Hepatocyte (in vitro differentiated cells): Measurements from ENCODE around the gene TTC39B. TPM values are rescaled to one million over a fixed set of nuclear protein-coding genes. Genes with fewer than 3 reads are reported as not detected.

ENCODE experiments used
- DNase-seq: peaks from one replicate; pipeline ENCODE4 v3.0.0-alpha.2; 2016; ENCODE audit warnings: low spot score
- H2AFZ ChIP-seq: fragments of 200-600 bp; sonication (generic); 2 replicates; pipeline ENCODE4 v1.6.0; 2016; ENCODE audit warnings: antibody characterized with exemption, mild to moderate bottlenecking
- H3K27ac ChIP-seq: fragments of 200-600 bp; sonication (generic); 2 replicates; pipeline ENCODE4 v1.5.1; 2016; ENCODE audit warnings: mild to moderate bottlenecking
- H3K27me3 ChIP-seq: fragments of 200-600 bp; sonication (generic); 2 replicates; pipeline ENCODE4 v1.6.1; 2016
- H3K36me3 ChIP-seq: fragments of 200-600 bp; sonication (generic); replicated peaks from 2 replicates; pipeline ENCODE4 v1.5.1; 2016; ENCODE audit warnings: low read depth; ENCODE audit not compliant: insufficient read depth
- H3K4me1 ChIP-seq: fragments of 200-600 bp; sonication (generic); 2 replicates; pipeline ENCODE4 v1.5.1; 2016; ENCODE audit warnings: mild to moderate bottlenecking, moderate library complexity; ENCODE audit not compliant: insufficient read depth
- H3K4me2 ChIP-seq: fragments of 200-600 bp; sonication (generic); 2 replicates; pipeline ENCODE4 v1.6.0; 2016
- H3K4me3 ChIP-seq: fragments of 200-600 bp; sonication (generic); 2 replicates; pipeline ENCODE4 v1.5.1; 2016; ENCODE audit warnings: mild to moderate bottlenecking
- H3K79me2 ChIP-seq: fragments of 200-600 bp; sonication (generic); 2 replicates; pipeline ENCODE4 v1.6.0; 2017; ENCODE audit warnings: mild to moderate bottlenecking
- H3K9me2 ChIP-seq: fragments of 200-600 bp; sonication (generic); replicated peaks from 2 replicates; pipeline ENCODE4 v1.6.0; 2017; ENCODE audit warnings: mild to moderate bottlenecking; ENCODE audit not compliant: insufficient read depth
- H3K9me3 ChIP-seq: fragments of 200-600 bp; sonication (generic); 2 replicates; pipeline ENCODE4 v1.5.1; 2016; ENCODE audit warnings: low read depth, mild to moderate bottlenecking
- H4K20me1 ChIP-seq: fragments of 200-600 bp; sonication (generic); 2 replicates; pipeline ENCODE4 v1.6.0; 2016; ENCODE audit warnings: mild to moderate bottlenecking; ENCODE audit not compliant: insufficient read depth, poor library complexity, severe bottlenecking
- EZH2 ChIP-seq: fragments of 200-600 bp; sonication (generic); IDR thresholded peaks from 2 replicates; pipeline ENCODE4 v1.6.1; 2016; ENCODE audit warnings: antibody characterized with exemption, mild to moderate bottlenecking, borderline replicate concordance
- EZH2phosphoT487 ChIP-seq: fragments of 200-600 bp; sonication (generic); IDR thresholded peaks from one replicate; pipeline ENCODE4 v1.6.1; 2018; ENCODE audit warnings: antibody characterized with exemption, mild to moderate bottlenecking, low read depth, moderate library complexity; ENCODE audit not compliant: unreplicated experiment, severe bottlenecking
- WGBS: methylation state at CpG from one replicate; pipeline ENCODE4 v1.1.6; 2016; ENCODE audit warnings: low lambda C conversion rate; ENCODE audit errors: missing lambda C conversion rate; 5-methylcytosine and 5-hydroxymethylcytosine counted together
- polyA plus RNA-seq: library from polyadenylated mRNA; unstranded; fragments of >200 nt; fragmentation: Nextera tagmentation; extraction: Ambion mirVana; gene quantifications from 2 replicates; pipeline ENCODE4 v1.2.1, GENCODE V29; 2016
- total RNA-seq: library from RNA; depleted of rRNA; stranded (reverse); fragments of >200 nt; gene quantifications from 2 replicates; pipeline ENCODE4 v1.2.3, GENCODE V29; 2014
- TF ChIP-seq, protein P1 (sequence below): fragments of 200-600 bp; sonication (generic); IDR thresholded peaks from 2 replicates; pipeline ENCODE4 v1.5.1; 2016; ENCODE audit warnings: antibody characterized with exemption, mild to moderate bottlenecking; ENCODE audit not compliant: poor library complexity

The TTC39B gene
- total and polyA plus RNA-seq, 2 experiments from 2014 or later: 2.6 to 15.7 TPM

DNA sequence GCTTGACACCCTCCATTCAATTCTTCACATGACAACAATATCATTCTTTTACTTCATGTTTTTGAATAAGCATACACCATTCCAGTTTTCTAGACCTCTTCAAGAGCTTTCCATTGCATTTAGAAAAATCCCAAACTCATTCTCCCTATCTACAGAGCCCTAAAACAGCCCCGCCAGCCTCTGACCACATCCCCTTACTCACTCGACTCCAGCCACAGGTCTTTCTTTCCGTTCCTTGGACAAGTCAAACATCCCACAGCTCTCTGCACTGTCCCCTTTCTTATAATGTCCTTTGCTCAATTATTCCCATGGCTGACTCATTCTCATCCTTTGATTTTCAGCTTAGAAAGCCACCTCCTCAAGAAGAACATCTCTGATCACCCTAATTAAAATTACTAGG, 38.2 kb downstream of the TTC39B start:
- Histone ChIP-seq H4K20me1 (no peaks in the 10 kb centered on the region), H3K4me3 (no peak overlapping the region), H3K4me1 (no peaks in the 10 kb centered on the region), H2AFZ (no peak overlapping the region), H3K27me3 (no peaks in the 10 kb centered on the region), H3K36me3 (no peaks in the 10 kb centered on the region), H3K4me2 (no peak overlapping the region), H3K9me3 (no peaks in the 10 kb centered on the region), H3K27ac (no peak overlapping the region), H3K79me2 (peaks cover 3% of the 10 kb centered on the region), H3K9me2 (no peaks in the 10 kb centered on the region)
- 88% methylated on average over 3 of the region's 3 CpGs for WGBS
- TF ChIP-seq EZH2 (no peak), EZH2phosphoT487 (no peak)
- TF ChIP-seq, protein P1, sequence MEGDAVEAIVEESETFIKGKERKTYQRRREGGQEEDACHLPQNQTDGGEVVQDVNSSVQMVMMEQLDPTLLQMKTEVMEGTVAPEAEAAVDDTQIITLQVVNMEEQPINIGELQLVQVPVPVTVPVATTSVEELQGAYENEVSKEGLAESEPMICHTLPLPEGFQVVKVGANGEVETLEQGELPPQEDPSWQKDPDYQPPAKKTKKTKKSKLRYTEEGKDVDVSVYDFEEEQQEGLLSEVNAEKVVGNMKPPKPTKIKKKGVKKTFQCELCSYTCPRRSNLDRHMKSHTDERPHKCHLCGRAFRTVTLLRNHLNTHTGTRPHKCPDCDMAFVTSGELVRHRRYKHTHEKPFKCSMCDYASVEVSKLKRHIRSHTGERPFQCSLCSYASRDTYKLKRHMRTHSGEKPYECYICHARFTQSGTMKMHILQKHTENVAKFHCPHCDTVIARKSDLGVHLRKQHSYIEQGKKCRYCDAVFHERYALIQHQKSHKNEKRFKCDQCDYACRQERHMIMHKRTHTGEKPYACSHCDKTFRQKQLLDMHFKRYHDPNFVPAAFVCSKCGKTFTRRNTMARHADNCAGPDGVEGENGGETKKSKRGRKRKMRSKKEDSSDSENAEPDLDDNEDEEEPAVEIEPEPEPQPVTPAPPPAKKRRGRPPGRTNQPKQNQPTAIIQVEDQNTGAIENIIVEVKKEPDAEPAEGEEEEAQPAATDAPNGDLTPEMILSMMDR: no peak
- no peak for DNase-seq

DNA sequence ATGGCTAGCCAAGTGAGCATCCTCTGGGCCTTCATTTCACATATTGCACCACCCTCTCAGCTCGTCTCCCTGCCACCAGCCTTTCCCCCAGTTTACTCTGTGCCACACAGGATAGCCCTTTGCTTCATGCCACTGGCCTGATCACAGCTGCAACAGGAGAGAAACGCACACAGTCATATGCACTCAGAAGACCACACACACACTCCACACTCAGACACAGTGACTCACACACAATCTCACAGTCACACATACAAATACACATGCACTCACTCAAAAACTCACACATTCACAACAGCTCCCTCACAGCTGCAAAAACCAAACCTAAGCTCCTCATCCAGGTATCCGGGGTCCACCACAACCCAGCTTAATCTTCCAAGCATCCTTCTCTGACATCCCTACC, 38.7 kb downstream of the TTC39B start:
- Histone ChIP-seq H3K9me3 (no peaks in the 10 kb centered on the region), H3K4me2 (no peak overlapping the region), H4K20me1 (no peaks in the 10 kb centered on the region), H3K36me3 (no peaks in the 10 kb centered on the region), H3K4me3 (no peak overlapping the region), H2AFZ (no peak overlapping the region), H3K79me2 (peaks cover under 1% of the 10 kb centered on the region), H3K27ac (no peak overlapping the region), H3K4me1 (no peaks in the 10 kb centered on the region), H3K9me2 (no peaks in the 10 kb centered on the region), H3K27me3 (no peaks in the 10 kb centered on the region)
- TF ChIP-seq, protein P1: no peak
- TF ChIP-seq EZH2 (no peak), EZH2phosphoT487 (no peak)
- no peak for DNase-seq
- WGBS: 92% methylated on average over 3 of the region's 3 CpGs

- TF ChIP-seq, protein P1: no peak
- TF ChIP-seq EZH2phosphoT487: no peak
- no peak for TF ChIP-seq EZH2
- no peak overlapping the region for H3K4me2 ChIP-seq
- no peak overlapping the region for H3K4me3 ChIP-seq
- no peaks in the 10 kb centered on the region for H3K9me3 ChIP-seq
- WGBS: 63% methylated on average over 1 of the region's 1 CpG
- no peaks in the 10 kb centered on the region for H3K27me3 ChIP-seq
- H3K4me1 ChIP-seq: no peaks in the 10 kb centered on the region
- no peak overlapping the region for H2AFZ ChIP-seq
- DNase-seq: no peak
- H3K36me3 ChIP-seq: no peaks in the 10 kb centered on the region
- no peaks in the 10 kb centered on the region for H3K79me2 ChIP-seq
- H3K9me2 ChIP-seq: no peaks in the 10 kb centered on the region
- no peak overlapping the region for H3K27ac ChIP-seq
- H4K20me1 ChIP-seq: no peaks in the 10 kb centered on the region
These were observed 42.1 kb downstream of the TTC39B start for GRCh38 chr9:15264918-15265317.

- Histone ChIP-seq H3K27me3 (no peaks in the 10 kb centered on the region), H3K4me3 (no peak overlapping the region), H3K4me2 (no peak overlapping the region), H3K27ac (no peak overlapping the region), H3K9me2 (no peaks in the 10 kb centered on the region), H4K20me1 (no peaks in the 10 kb centered on the region), H2AFZ (no peak overlapping the region), H3K79me2 (no peaks in the 10 kb centered on the region), H3K4me1 (no peaks in the 10 kb centered on the region), H3K9me3 (no peaks in the 10 kb centered on the region), H3K36me3 (no peaks in the 10 kb centered on the region)
- WGBS: 94% methylated on average over 1 of the region's 1 CpG
- DNase-seq: no peak
- TF ChIP-seq EZH2phosphoT487 (no peak), EZH2 (no peak)
- TF ChIP-seq, protein P1: no peak
These were observed 44.4 kb downstream of the TTC39B start for GRCh38 chr9:15262581-15262980.
